NCI-H1694 (cell line): ENCODE data around the gene MRPL45.
"Not testable (repeated sequence)": the region's sequence is repeated elsewhere in the genome, so short reads cannot be mapped to it uniquely, and the experiment has no call there.

Experiments used
- DNase-seq: peaks from one replicate; lab custom pipeline; 2025; lab: John Stamatoyannopoulos, UW

The MRPL45 gene

GRCh38 chr17:38296834-38297517, at the start of gene MRPL45:
Gene MRPL45 (plus strand): TSS chr17:38297168. CDS start chr17:38297184, 16 bp downstream.
- DNase-seq = peak; percentile 95

DNA sequence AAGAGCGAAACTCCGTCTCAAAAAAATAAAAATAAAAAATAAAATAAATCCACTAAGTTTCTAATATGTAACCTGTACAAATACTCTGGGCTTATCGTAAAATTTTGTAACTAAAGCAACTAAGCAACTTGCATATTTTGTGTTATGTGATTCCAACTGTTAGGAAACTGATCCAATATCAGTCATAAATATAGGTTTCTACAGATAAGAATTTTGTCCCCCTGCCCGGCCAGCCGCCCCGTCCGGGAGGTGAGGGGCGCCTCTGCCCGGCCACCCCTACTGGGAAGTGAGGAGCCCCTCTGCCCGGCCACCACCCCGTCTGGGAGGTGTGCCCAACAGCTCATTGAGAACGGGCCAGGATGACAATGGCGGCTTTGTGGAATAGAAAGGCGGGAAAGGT, 43.8 kb upstream of the MRPL45 start:
- DNase-seq = not testable (repeated sequence)

DNA sequence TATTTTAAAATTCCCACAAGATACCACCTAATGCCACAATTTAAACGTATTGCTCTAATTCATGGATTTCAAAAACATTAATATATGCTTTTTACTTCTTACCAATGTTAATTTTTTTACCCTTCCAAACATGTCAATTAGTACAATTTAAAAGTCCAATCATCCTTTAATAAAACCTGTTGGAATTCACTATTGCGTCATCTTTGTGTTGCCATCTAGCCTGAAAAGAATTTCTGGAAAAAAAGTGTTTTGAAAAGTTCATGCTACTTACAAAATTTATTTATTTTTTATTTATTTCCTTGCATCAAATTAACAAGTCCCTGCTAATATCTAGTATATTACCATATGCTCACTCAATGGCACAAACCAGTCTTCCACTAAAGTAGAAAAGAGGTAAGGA, 42.6 kb upstream of the MRPL45 start:
- not testable (repeated sequence) for DNase-seq

- DNase-seq = peak; percentile 63
Observed at GRCh38 chr17:38257013-38257621, 39.9 kb upstream of the MRPL45 start.

GRCh38 chr17:38265974-38266506, 30.9 kb upstream of the MRPL45 start:
- not testable (repeated sequence) for DNase-seq

DNA sequence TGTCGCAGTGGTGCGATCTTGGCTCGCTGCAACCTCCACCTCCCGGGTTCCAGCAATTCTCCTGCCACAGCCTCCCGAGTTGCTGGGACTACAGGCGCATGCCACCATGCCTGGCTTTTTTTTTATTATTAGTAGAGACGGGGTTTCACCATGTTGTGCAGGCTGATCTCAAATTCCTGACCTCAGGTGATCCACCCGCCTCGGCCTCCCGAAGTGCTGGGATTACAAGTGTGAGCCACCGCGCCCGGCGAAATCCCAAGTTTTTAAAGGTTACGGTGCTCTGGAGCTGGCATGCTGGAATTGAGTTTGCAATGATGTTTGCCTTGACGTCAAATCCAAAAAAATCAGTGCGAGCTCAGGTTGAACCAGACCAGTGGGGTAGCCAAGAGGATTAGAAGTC, 30.4 kb upstream of the MRPL45 start:
- not testable (repeated sequence) for DNase-seq

GRCh38 chr17:38268138-38268537, 28.8 kb upstream of the MRPL45 start:
- DNase-seq = not testable (repeated sequence)

- not testable (repeated sequence) for DNase-seq
Observed at GRCh38 chr17:38269045-38269444, 27.9 kb upstream of the MRPL45 start.

GRCh38 chr17:38269552-38269951, 27.4 kb upstream of the MRPL45 start:
- DNase-seq = not testable (repeated sequence)

GRCh38 chr17:38285994-38286393, 11.0 kb upstream of the MRPL45 start:
- not testable (repeated sequence) for DNase-seq

DNA sequence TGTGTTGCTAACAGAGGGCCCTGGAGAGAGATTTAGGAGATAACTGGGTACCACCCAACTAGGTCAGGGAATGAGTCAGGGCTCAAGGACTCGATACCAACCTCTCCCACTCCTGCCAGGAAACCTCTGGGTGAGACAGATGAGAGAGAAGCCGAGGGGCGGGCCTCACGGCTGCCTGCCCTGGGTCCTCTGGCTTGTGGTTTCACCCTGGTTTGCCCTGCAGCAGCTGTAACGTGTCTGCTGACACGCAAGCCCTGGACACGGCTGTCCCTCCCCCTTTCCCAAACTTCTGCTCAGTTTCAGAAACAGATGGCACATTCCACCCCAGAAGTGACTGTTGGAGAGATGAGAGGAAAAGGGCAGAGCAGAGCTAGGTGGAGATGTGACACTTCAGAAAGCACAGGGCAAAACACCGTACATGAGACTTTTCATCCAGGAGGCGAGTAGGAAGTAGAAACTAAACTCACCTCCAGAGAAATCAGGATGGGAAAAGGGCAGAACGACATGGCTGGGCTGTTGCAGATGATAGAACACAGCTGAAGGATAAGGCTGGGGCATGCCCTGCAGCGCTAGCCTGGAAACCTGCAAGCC, 10.4 kb upstream of the MRPL45 start:
- peak; percentile 55 for DNase-seq

DNA sequence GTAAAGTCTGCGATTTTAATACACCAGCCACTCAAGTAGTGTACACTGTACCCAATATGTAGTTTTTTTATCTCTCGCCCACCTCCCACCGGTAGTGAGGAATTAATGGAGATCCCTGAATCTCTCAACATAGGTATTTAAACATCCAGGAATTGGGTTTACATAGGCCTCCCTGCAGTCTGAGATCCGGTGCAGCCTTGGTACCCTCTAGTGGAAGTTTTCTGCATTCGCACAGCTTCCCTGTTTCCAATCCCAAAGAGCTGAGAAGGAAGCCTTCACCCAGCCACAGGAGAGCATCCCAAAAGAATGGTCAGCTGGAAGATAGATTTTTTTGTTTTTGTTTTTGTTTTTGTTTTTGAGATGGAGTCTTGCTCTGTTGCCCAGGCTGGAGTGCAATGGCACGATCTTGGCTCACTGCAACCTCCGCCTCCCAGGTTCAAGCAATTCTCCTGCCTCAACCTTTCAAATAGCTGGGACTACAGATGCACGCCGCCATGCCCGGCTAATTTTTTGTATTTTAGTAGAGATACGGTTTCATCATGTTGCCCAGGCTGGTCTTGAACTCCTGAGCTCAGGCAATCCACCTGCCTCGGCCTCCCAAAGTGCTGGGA, 8.6 kb upstream of the MRPL45 start:
- peak; percentile 57 for DNase-seq

DNA sequence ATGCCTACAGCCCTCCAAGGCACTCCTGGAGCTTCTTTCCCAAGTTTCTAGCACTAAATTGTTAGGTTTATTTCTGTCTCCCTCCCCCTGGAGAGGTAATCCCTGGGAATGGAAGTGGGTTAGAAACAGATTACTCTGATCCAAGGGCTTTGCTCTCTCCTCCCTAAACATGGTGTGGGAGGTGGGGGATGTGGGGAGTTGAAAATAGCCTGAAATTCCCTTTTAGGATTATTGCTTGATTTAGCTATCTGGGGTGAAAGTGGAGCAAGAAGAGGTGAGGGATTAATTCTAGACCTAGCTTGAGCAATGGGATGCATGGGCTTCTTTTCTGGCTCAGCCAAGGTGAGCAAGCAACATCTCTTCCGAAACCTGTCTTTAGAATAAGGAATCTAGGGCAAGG, 7.2 kb upstream of the MRPL45 start:
- not testable (repeated sequence) for DNase-seq

DNA sequence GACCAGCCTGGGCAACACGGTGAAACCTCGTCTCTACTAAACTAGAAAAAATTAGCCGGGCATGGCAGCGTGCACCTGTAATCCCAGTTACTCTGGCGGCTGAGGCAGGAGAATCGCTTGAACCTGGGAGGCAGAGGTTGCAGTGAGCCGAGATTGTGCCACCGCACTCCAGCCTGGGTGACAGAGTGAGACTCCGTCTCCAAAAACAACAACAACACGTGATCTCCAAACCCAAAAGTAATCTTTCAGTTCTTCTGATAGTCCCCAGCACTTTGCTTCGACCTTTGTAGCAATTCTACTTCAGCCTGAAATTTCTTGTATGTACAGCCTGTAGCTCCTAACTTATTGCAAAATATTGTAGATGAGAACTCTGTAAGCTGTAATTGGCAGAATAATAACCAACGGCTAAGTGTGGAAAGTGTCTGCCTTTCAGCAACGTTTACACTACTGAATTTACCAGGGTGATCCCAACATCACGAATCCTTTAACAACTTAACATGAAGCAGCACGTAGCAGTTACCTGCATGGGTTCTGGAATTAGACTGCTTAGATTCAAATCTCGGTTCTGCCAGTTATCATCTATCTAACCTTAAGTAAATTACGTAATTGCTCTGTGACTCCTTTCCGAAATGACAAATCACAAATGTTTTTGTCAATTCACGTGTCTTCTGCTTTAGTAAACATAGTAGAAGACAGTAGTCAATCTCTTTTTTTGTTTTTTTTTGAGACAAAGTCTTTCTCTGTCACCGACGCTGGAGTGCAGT, 1.2 kb upstream of the MRPL45 start:
- not testable (repeated sequence) for DNase-seq

DNA sequence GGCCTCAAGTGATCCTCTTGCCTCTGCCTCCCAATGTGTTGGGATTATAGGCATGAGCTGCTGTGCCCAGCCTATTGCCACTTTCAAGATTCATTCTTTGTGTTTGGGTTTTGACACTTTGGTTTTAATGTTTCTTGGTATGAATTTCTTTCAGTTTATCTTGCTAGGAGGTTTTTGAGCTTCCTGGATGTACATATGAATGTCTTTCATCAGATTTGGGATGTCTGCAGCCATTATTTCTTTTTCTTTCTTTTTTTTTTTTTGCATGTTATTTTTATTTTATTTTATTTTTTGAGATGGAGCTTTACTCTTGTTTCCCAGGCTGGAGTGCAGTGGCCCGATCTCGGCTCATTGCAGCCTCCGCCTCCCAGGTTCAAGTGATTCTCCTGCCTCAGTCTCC, 18.5 kb downstream of the MRPL45 start:
- no peak for DNase-seq

GRCh38 chr17:38317081-38317480, 20.1 kb downstream of the MRPL45 start:
- no peak for DNase-seq

DNA sequence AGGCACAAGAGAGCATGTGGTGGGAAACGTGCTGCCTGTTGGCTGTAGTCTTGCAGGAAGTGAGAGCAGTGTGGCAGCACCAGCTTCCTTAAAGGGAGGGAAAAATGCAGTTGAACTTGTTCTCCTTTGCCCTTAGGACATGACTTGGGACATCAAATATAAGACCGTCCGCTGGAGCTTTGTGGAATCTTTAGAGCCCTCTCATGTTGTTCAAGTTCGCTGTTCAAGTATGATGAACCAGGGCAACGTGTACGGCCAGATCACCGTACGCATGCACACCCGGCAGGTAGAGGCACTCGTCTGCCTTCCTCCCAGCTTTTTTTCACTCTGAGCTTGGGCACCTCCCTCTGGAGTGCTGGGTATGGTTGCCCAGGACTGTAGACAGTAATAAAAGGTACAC, 23.5 kb downstream of the MRPL45 start:
- no peak for DNase-seq

DNA sequence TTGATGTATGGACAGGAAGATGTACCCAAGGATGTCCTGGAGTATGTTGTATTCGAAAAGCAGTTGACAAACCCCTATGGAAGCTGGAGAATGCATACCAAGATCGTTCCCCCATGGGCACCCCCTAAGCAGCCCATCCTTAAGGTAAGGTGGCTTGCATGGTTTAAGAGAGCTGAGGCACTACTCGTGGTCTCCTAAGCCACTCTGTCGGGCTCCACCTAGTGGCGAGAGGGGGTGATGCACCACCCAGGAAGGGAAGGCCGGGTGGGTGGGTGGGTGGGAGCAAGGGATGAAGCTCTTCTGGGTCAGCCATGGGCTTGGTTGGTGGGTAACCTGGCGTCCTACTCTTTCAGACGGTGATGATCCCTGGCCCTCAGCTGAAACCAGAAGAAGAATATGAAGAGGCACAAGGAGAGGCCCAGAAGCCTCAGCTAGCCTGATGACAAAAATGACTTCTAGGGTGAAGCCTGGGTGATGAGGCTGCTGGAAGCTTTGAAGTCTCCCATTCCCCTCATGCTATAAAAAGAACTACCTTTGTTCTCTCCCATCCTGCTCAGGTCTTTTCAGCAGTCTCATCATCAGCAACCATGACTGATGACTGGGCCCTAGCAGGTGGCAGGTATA, 25.3 kb downstream of the MRPL45 start:
- DNase-seq = peak; percentile 46

- no peak for DNase-seq
Observed at GRCh38 chr17:38322897-38323296, 25.9 kb downstream of the MRPL45 start.

GRCh38 chr17:38324141-38324697, 27.3 kb downstream of the MRPL45 start:
- DNase-seq = no peak

- no peak for DNase-seq
Observed at GRCh38 chr17:38324772-38325171, 27.8 kb downstream of the MRPL45 start.
